HepG2 (cell line): ENCODE measurements around the gene SBNO2. TPM values are rescaled to one million over a fixed set of nuclear protein-coding genes. Genes with fewer than 3 reads are reported as not detected.

Source experiments
- AHDC1 ChIP-seq: sonication (generic); formaldehyde crosslinking; IDR thresholded peaks from 2 replicates; pipeline ENCODE4 v1.5.1; 2020; ENCODE audit warnings: mild to moderate bottlenecking, missing genetic modification reagents, borderline replicate concordance
- CBX1 ChIP-seq: IDR thresholded peaks from one replicate; pipeline ENCODE4 v1.6.1; 2016; ENCODE audit warnings: antibody characterized with exemption, low read depth
- CREM ChIP-seq, 2 experiments: sonication (generic) in 1 of 2; formaldehyde crosslinking in 1 of 2; IDR thresholded peaks; 2 replicates each; pipeline versions ENCODE4 v1.4.0 to v1.6.1; 2016 to 2020; ENCODE audit warnings: antibody characterized with exemption in 1 of 2, mild to moderate bottlenecking in 1 of 2, missing genetic modification reagents in 1 of 2
- MEIS1 ChIP-seq: sonication (generic); formaldehyde crosslinking; IDR thresholded peaks from 2 replicates; pipeline ENCODE4 v1.9.0; 2021; ENCODE audit warnings: mild to moderate bottlenecking, missing genetic modification reagents, moderate library complexity, borderline replicate concordance
- NFIB ChIP-seq: sonication (generic); formaldehyde crosslinking; IDR thresholded peaks from 2 replicates; pipeline ENCODE4 v1.9.0; 2021; ENCODE audit warnings: missing genetic modification reagents, mild to moderate bottlenecking, borderline replicate concordance
- PPARG ChIP-seq: conservative IDR thresholded peaks from 2 replicates; pipeline ENCODE4 v1.6.1; 2016; ENCODE audit warnings: missing biosample characterization, missing genetic modification reagents
- SAFB2 ChIP-seq: sonication (generic); formaldehyde crosslinking; IDR thresholded peaks from 2 replicates; pipeline ENCODE4 v1.5.1; 2020; ENCODE audit warnings: missing genetic modification reagents, low read depth, mild to moderate bottlenecking, borderline replicate concordance
- SP140L ChIP-seq: sonication (generic); formaldehyde crosslinking; IDR thresholded peaks from 2 replicates; pipeline ENCODE4 v1.4.0; 2020; ENCODE audit warnings: missing genetic modification reagents, borderline replicate concordance
- ZBTB21 ChIP-seq: sonication (generic); formaldehyde crosslinking; IDR thresholded peaks from 2 replicates; pipeline ENCODE4 v1.4.0; 2020; ENCODE audit warnings: missing genetic modification reagents
- ZNF3 ChIP-seq: IDR thresholded peaks from 2 replicates; pipeline ENCODE4 v1.7.0; 2017; ENCODE audit warnings: inconsistent platforms
- ZNF329 ChIP-seq: sonication (generic); formaldehyde crosslinking; IDR thresholded peaks from 2 replicates; pipeline ENCODE4 v1.9.0; 2021; ENCODE audit warnings: low read depth, mild to moderate bottlenecking, missing genetic modification reagents
- ZNF747 ChIP-seq: sonication (generic); formaldehyde crosslinking; IDR thresholded peaks from 2 replicates; pipeline ENCODE4 v1.8.1; 2023; ENCODE audit warnings: missing genetic modification reagents, mild to moderate bottlenecking, borderline replicate concordance
- ZSCAN22 ChIP-seq: sonication (generic); formaldehyde crosslinking; IDR thresholded peaks from 2 replicates; pipeline ENCODE4 v1.4.0; 2020; ENCODE audit warnings: mild to moderate bottlenecking, missing genetic modification reagents
- polyA plus RNA-seq, 8 experiments: library from polyadenylated mRNA; depleted of rRNA in 3 of 8; stranded (reverse) in 7 of 8; unstranded in 1 of 8; fragments of >200 nt; fragmentation: Illumina TruSeq in 4 of 8; extraction: Trizol in 4 of 8; gene quantifications; 2 replicates each; pipeline versions ENCODE4 v1.2.1 to v1.2.3, GENCODE V29; 2011 to 2016; ENCODE audit warnings: low read depth in 4 of 8, missing spikeins in 1 of 8, mixed read lengths in 1 of 8; ENCODE audit not compliant: insufficient read depth in 1 of 8
- total RNA-seq, 5 experiments: library from RNA; depleted of rRNA; stranded (reverse); fragments of >200 nt; fragmentation: Illumina TruSeq; extraction: Trizol; gene quantifications; 2 replicates each; pipeline ENCODE4 v1.2.3, GENCODE V29; 2016; ENCODE audit warnings: low read depth in 1 of 5
- TF ChIP-seq, protein P1 (sequence below): IDR thresholded peaks from 2 replicates; pipeline ENCODE4 v1.6.1; 2016; ENCODE audit warnings: missing compliant biosample characterization, missing genetic modification reagents, borderline replicate concordance
- TF ChIP-seq, protein P2 (sequence below): sonication (generic); formaldehyde crosslinking; IDR thresholded peaks from 2 replicates; pipeline ENCODE4 v1.5.0; 2020; ENCODE audit warnings: missing genetic modification reagents
- TF ChIP-seq, protein P3 (sequence below): fragments of 450-650 bp; IDR thresholded peaks from 2 replicates; pipeline ENCODE4 v1.6.1; 2017; ENCODE audit warnings: mild to moderate bottlenecking

Gene SBNO2
- total and polyA plus RNA-seq, 2 of the 13 experiments (the other 11 are each of a cell fraction or from before 2014, with no cell fraction given), result 8.6 to 10.4 TPM

DNA sequence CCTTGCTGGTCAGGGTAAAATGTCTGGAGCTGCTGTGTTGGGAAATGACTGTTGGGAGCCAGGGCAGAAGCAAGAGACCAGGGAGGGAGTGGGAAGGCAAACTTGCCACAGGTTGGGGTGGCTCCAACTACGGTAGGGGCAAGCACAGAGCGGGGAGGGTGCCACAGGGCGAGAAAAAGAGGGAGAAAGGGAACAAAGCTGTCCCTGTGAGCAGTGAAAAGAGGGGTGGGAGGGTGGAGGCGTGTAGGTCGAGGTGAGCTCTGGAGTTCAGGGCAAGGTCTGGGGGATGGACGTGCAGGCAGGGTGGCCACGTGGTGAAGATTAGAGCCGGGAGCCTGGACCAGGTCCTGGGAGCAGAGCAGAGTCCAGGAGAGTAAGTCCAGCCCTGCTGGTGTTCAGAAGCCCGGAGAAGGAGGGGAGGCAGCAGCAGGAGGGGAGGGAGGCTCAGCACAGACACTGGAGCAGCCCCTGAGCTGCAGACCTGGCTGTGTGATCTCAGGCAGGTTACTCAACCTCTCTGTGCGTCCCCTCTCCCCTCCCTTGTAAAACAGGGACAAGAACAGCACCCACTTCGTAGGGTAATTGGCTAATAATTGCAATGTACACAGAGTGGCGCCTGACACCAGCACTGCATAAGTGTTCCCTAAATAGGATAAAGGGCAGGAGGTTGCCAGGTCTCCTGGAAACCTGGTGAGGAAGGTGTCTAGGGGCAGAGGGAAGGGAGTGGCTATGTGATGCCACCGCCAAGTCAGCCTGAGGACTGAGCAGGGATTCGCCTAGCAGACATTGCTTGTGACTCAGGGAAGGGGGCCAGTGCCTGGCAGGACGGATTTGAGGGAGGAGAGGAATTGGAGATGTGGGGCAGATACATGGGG, 75.7 kb downstream of the SBNO2 start (continued):
- TF ChIP-seq, protein P1, sequence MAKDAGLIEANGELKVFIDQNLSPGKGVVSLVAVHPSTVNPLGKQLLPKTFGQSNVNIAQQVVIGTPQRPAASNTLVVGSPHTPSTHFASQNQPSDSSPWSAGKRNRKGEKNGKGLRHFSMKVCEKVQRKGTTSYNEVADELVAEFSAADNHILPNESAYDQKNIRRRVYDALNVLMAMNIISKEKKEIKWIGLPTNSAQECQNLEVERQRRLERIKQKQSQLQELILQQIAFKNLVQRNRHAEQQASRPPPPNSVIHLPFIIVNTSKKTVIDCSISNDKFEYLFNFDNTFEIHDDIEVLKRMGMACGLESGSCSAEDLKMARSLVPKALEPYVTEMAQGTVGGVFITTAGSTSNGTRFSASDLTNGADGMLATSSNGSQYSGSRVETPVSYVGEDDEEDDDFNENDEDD, result peak; percentile 7; the same call in 1 of the 2 replicates
- TF ChIP-seq ZSCAN22 (peak; percentile 76; the same call in 1 of the 2 replicates), ZNF3 (peak; percentile 87), SP140L (no peak), CBX1 (peak; percentile 92), PPARG (CRISPR knock-in tag) (peak; percentile 84), NFIB (CRISPR knock-in tag) (no peak), SAFB2 (CRISPR knock-in tag) (peak; percentile 63; the same call in 1 of the 2 replicates), ZNF747 (CRISPR knock-in tag) (peak; percentile 91), AHDC1 (CRISPR knock-in tag) (0 out of 2 replicates have a peak, but pooled peaks have one; percentile 59), CREM (IDR thresholded peaks at IDR 0.05) (peak; percentile 36; the same call in 1 of the 2 replicates), CREM (CRISPR knock-in tag; IDR thresholded peaks at IDR 0.05) (no peak), ZNF329 (CRISPR knock-in tag) (no peak), ZBTB21 (CRISPR knock-in tag) (no peak), MEIS1 (peak; percentile 90; the same call in 1 of the 2 replicates)
- TF ChIP-seq, protein P2, sequence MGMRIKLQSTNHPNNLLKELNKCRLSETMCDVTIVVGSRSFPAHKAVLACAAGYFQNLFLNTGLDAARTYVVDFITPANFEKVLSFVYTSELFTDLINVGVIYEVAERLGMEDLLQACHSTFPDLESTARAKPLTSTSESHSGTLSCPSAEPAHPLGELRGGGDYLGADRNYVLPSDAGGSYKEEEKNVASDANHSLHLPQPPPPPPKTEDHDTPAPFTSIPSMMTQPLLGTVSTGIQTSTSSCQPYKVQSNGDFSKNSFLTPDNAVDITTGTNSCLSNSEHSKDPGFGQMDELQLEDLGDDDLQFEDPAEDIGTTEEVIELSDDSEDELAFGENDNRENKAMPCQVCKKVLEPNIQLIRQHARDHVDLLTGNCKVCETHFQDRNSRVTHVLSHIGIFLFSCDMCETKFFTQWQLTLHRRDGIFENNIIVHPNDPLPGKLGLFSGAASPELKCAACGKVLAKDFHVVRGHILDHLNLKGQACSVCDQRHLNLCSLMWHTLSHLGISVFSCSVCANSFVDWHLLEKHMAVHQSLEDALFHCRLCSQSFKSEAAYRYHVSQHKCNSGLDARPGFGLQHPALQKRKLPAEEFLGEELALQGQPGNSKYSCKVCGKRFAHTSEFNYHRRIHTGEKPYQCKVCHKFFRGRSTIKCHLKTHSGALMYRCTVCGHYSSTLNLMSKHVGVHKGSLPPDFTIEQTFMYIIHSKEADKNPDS (CRISPR knock-in tag), result no peak
- TF ChIP-seq, protein P3, sequence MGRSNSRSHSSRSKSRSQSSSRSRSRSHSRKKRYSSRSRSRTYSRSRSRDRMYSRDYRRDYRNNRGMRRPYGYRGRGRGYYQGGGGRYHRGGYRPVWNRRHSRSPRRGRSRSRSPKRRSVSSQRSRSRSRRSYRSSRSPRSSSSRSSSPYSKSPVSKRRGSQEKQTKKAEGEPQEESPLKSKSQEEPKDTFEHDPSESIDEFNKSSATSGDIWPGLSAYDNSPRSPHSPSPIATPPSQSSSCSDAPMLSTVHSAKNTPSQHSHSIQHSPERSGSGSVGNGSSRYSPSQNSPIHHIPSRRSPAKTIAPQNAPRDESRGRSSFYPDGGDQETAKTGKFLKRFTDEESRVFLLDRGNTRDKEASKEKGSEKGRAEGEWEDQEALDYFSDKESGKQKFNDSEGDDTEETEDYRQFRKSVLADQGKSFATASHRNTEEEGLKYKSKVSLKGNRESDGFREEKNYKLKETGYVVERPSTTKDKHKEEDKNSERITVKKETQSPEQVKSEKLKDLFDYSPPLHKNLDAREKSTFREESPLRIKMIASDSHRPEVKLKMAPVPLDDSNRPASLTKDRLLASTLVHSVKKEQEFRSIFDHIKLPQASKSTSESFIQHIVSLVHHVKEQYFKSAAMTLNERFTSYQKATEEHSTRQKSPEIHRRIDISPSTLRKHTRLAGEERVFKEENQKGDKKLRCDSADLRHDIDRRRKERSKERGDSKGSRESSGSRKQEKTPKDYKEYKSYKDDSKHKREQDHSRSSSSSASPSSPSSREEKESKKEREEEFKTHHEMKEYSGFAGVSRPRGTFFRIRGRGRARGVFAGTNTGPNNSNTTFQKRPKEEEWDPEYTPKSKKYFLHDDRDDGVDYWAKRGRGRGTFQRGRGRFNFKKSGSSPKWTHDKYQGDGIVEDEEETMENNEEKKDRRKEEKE, result no peak
